Hepatocyte (in vitro differentiated cells): Measurements from ENCODE around the gene HOXA5. TPM values are rescaled to one million over a fixed set of nuclear protein-coding genes. Genes with fewer than 3 reads are reported as not detected.
A peak's percentile ranks its signal among the peaks of the same experiment; 100 is the strongest.

Source experiments
- DNase-seq: peaks from one replicate; pipeline ENCODE4 v3.0.0-alpha.2; 2016; ENCODE audit warnings: low spot score
- H2AFZ ChIP-seq: fragments of 200-600 bp; sonication (generic); 2 replicates; pipeline ENCODE4 v1.6.0; 2016; ENCODE audit warnings: antibody characterized with exemption, mild to moderate bottlenecking
- H3K27ac ChIP-seq: fragments of 200-600 bp; sonication (generic); 2 replicates; pipeline ENCODE4 v1.5.1; 2016; ENCODE audit warnings: mild to moderate bottlenecking
- H3K27me3 ChIP-seq: fragments of 200-600 bp; sonication (generic); 2 replicates; pipeline ENCODE4 v1.6.1; 2016
- H3K36me3 ChIP-seq: fragments of 200-600 bp; sonication (generic); replicated peaks from 2 replicates; pipeline ENCODE4 v1.5.1; 2016; ENCODE audit warnings: low read depth; ENCODE audit not compliant: insufficient read depth
- H3K4me1 ChIP-seq: fragments of 200-600 bp; sonication (generic); 2 replicates; pipeline ENCODE4 v1.5.1; 2016; ENCODE audit warnings: mild to moderate bottlenecking, moderate library complexity; ENCODE audit not compliant: insufficient read depth
- H3K4me2 ChIP-seq: fragments of 200-600 bp; sonication (generic); 2 replicates; pipeline ENCODE4 v1.6.0; 2016
- H3K4me3 ChIP-seq: fragments of 200-600 bp; sonication (generic); 2 replicates; pipeline ENCODE4 v1.5.1; 2016; ENCODE audit warnings: mild to moderate bottlenecking
- H3K79me2 ChIP-seq: fragments of 200-600 bp; sonication (generic); 2 replicates; pipeline ENCODE4 v1.6.0; 2017; ENCODE audit warnings: mild to moderate bottlenecking
- H3K9me2 ChIP-seq: fragments of 200-600 bp; sonication (generic); replicated peaks from 2 replicates; pipeline ENCODE4 v1.6.0; 2017; ENCODE audit warnings: mild to moderate bottlenecking; ENCODE audit not compliant: insufficient read depth
- H3K9me3 ChIP-seq: fragments of 200-600 bp; sonication (generic); 2 replicates; pipeline ENCODE4 v1.5.1; 2016; ENCODE audit warnings: low read depth, mild to moderate bottlenecking
- H4K20me1 ChIP-seq: fragments of 200-600 bp; sonication (generic); 2 replicates; pipeline ENCODE4 v1.6.0; 2016; ENCODE audit warnings: mild to moderate bottlenecking; ENCODE audit not compliant: insufficient read depth, poor library complexity, severe bottlenecking
- EZH2 ChIP-seq: fragments of 200-600 bp; sonication (generic); IDR thresholded peaks from 2 replicates; pipeline ENCODE4 v1.6.1; 2016; ENCODE audit warnings: antibody characterized with exemption, mild to moderate bottlenecking, borderline replicate concordance
- EZH2phosphoT487 ChIP-seq: fragments of 200-600 bp; sonication (generic); IDR thresholded peaks from one replicate; pipeline ENCODE4 v1.6.1; 2018; ENCODE audit warnings: antibody characterized with exemption, mild to moderate bottlenecking, low read depth, moderate library complexity; ENCODE audit not compliant: unreplicated experiment, severe bottlenecking
- WGBS: methylation state at CpG from one replicate; pipeline ENCODE4 v1.1.6; 2016; ENCODE audit warnings: low lambda C conversion rate; ENCODE audit errors: missing lambda C conversion rate; 5-methylcytosine and 5-hydroxymethylcytosine counted together
- polyA plus RNA-seq: library from polyadenylated mRNA; unstranded; fragments of >200 nt; fragmentation: Nextera tagmentation; extraction: Ambion mirVana; gene quantifications from 2 replicates; pipeline ENCODE4 v1.2.1, GENCODE V29; 2016
- total RNA-seq: library from RNA; depleted of rRNA; stranded (reverse); fragments of >200 nt; gene quantifications from 2 replicates; pipeline ENCODE4 v1.2.3, GENCODE V29; 2014
- TF ChIP-seq, protein P1 (sequence below): fragments of 200-600 bp; sonication (generic); IDR thresholded peaks from 2 replicates; pipeline ENCODE4 v1.5.1; 2016; ENCODE audit warnings: antibody characterized with exemption, mild to moderate bottlenecking; ENCODE audit not compliant: poor library complexity

The HOXA5 gene
- total and polyA plus RNA-seq, 2 experiments from 2014 or later, result 0.70 to 0.92 TPM

DNA sequence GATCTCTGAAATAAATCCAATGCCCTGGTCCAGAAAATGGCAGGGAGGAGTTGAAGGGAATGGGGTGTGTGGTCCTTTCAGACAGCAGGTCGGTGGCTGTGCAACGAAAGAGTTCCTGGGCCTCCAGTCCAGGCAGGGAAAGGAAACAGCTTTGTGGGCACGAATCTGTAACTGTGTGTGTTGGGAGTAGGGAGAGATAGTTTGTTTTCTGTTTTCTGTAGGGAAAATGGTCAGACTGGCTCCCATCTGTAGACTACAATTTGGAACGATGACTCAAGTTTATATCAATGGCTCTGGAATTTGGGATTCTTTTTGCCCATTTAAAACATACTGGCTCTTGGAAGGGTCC lies 24.4 kb upstream of the HOXA5 start:
- peaks cover 98% of the 10 kb centered on the region for H3K79me2 ChIP-seq

DNA sequence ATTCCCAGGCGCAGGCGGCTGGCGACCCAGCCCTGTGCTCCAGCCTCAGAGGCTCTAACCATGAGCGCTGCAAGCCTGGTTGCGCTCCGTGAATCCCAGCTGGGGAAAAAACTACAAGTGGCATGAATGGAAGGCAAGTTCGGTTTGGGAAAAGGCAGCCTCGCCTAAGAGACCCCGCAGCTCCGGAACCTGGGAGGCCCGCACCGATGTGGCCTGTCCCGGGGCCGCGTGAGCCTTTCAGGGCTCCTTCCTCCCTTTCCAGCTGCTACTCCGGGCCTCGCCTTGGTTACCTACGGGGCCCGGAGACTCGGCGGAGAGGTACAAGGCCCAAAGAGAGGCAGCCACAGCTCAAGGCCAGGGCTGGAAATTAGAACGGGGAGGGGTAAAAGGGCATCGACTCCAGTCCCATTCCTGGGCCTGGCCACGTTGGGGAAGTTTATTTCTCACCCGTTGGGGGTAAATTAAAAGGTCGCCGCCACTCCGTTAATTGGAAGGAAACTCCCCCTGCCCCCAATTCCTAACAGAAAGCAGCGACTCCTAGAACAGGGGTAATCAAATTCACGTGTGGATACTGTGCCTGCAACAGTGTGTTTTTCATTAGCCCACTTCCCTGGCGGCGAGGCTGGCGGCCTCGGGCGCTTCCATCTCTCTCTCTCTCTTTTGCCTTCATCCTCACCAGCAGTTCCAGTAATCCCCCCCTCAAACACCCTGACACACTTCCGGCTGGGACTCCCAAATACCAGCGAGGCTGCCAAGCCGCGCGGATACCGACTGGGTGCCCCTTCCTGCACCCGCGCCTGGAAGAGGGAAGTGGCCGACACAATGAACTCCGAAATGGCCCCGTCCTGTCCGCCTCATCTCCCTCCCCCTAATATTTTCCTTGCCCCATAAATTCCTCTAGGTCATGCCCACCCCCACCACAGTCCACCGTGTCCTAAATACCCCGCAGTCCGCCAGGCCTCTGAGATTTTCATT lies 23.3 kb upstream of the HOXA5 start:
- Histone ChIP-seq H3K9me3 (no peaks in the 10 kb centered on the region), H3K27me3 (peaks cover 100% of the 10 kb centered on the region), H3K36me3 (no peaks in the 10 kb centered on the region), H3K79me2 (peaks cover 94% of the 10 kb centered on the region), H4K20me1 (peaks cover 16% of the 10 kb centered on the region), H3K4me1 (peaks cover 17% of the 10 kb centered on the region), H3K4me3 (peak overlapping the region; percentile 29), H3K4me2 (peak overlapping the region; percentile 96), H3K9me2 (no peaks in the 10 kb centered on the region), H3K27ac (peak overlapping the region; percentile 96), H2AFZ (no peak overlapping the region)
- WGBS, result 14% methylated on average over 50 of the region's 50 CpGs
- no peak for DNase-seq
- TF ChIP-seq EZH2phosphoT487, result no peak
- peak; percentile 49 for TF ChIP-seq EZH2

More for the DNA sequence above, 24.4 kb upstream of the HOXA5 start:
- H3K27me3 ChIP-seq, result peaks cover 100% of the 10 kb centered on the region
- TF ChIP-seq, protein P1, sequence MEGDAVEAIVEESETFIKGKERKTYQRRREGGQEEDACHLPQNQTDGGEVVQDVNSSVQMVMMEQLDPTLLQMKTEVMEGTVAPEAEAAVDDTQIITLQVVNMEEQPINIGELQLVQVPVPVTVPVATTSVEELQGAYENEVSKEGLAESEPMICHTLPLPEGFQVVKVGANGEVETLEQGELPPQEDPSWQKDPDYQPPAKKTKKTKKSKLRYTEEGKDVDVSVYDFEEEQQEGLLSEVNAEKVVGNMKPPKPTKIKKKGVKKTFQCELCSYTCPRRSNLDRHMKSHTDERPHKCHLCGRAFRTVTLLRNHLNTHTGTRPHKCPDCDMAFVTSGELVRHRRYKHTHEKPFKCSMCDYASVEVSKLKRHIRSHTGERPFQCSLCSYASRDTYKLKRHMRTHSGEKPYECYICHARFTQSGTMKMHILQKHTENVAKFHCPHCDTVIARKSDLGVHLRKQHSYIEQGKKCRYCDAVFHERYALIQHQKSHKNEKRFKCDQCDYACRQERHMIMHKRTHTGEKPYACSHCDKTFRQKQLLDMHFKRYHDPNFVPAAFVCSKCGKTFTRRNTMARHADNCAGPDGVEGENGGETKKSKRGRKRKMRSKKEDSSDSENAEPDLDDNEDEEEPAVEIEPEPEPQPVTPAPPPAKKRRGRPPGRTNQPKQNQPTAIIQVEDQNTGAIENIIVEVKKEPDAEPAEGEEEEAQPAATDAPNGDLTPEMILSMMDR, result no peak
- TF ChIP-seq EZH2, result no peak
- no peak for TF ChIP-seq EZH2phosphoT487
- no peak for DNase-seq
- H3K9me2 ChIP-seq, result no peaks in the 10 kb centered on the region
- peak overlapping the region; percentile 96 for H3K27ac ChIP-seq
- H3K9me3 ChIP-seq, result no peaks in the 10 kb centered on the region
- H2AFZ ChIP-seq, result no peak overlapping the region
- peak overlapping the region; percentile 21 for H3K4me3 ChIP-seq
- peak overlapping the region; percentile 96 for H3K4me2 ChIP-seq
- no peaks in the 10 kb centered on the region for H3K36me3 ChIP-seq
- H3K4me1 ChIP-seq, result peaks cover 17% of the 10 kb centered on the region
- peaks cover 16% of the 10 kb centered on the region for H4K20me1 ChIP-seq
- 37% methylated on average over 4 of the region's 4 CpGs for WGBS

DNA sequence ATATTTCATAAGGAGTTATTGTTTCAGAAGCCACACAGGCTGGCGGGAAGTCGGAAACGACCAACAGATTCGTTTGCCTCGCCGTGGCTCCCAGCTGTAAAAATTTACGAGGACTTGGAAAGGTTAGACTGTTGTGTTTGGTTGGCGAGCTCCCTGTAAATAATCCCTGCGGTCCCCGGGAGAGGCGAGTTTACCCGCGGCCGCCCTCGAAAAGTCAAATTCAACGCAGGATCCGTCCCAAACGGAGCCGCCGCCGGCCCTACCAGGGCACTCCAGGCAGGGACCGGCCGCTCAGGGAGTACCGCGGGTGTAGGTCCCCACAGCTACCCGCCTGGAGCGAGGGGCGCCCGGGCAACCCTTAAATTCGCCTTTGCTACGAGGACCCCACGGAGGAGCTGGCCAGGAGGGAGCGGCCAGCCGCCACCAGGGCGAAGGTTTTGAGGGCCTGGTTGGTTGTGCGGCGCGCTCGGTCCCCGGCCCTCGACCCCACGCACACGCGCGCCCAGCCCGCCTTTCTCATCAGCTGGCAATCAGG lies 22.6 kb upstream of the HOXA5 start:
- Histone ChIP-seq H2AFZ (peak overlapping the region; percentile 14), H3K79me2 (peaks cover 87% of the 10 kb centered on the region), H3K27ac (peak overlapping the region; percentile 96), H4K20me1 (peaks cover 9% of the 10 kb centered on the region), H3K36me3 (no peaks in the 10 kb centered on the region), H3K4me1 (peaks cover 22% of the 10 kb centered on the region), H3K4me3 (peak overlapping the region; percentile 29), H3K9me3 (no peaks in the 10 kb centered on the region), H3K9me2 (no peaks in the 10 kb centered on the region), H3K4me2 (peak overlapping the region; percentile 96), H3K27me3 (peaks cover 98% of the 10 kb centered on the region)
- no peak for TF ChIP-seq EZH2phosphoT487
- TF ChIP-seq EZH2, result peak; percentile 81
- TF ChIP-seq, protein P1, result no peak
- WGBS, result 10% methylated on average over 46 of the region's 46 CpGs
- DNase-seq, result no peak
